Measurements from ENCODE around the gene POFUT2.
"Not testable (repeated sequence)": the region's sequence is repeated elsewhere in the genome, so short reads cannot be mapped to it uniquely, and the experiment has no call there.

DNA sequence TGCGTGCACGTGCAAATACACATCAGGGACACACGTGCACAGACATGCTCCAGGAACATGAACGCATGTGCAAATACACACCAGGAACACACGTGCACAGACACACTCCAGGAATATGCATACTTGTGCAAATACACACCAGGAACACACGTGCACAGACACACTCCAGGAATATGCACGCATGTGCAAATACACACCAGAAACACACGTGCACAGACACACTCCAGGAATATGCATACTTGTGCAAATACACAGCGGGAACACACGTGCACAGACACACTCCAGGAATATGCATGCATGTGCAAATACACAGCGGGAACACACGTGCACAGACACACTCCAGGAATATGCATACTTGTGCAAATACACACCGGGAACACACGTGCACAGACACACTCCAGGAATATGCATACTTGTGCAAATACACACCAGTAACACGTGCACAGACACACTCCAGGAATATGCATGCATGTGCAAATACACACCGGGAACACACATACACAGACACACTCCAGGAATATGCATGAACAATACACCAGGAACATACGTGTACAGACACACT lies 20.0 kb upstream of the POFUT2 start:
- not testable (repeated sequence) for TF ChIP-seq POLR2A, POLR2AphosphoS5 (IDR thresholded peaks at IDR 0.05)

Measured in sigmoid colon (tissue), 4 donors.